Brain microvascular endothelial cell (primary cell): ENCODE measurements around the gene RIC8B.
"Not testable (repeated sequence)": the region's sequence is repeated elsewhere in the genome, so short reads cannot be mapped to it uniquely, and the experiment has no call there.

Experiments used
- DNase-seq: peaks from one replicate; pipeline ENCODE4 v3.0.0-alpha.2; 2020
- H3K27ac ChIP-seq: fragments of 250-450 bp; sonication (Bioruptor Pico); 2 replicates; pipeline ENCODE4 v1.5.1; 2020; ENCODE audit warnings: mild to moderate bottlenecking, moderate library complexity
- H3K27me3 ChIP-seq: fragments of 250-450 bp; sonication (Bioruptor Pico); replicated peaks from 2 replicates; pipeline ENCODE4 v1.5.1; 2020; ENCODE audit warnings: mild to moderate bottlenecking
- H3K36me3 ChIP-seq: fragments of 250-450 bp; sonication (Bioruptor Pico); replicated peaks from 2 replicates; pipeline ENCODE4 v1.5.1; 2020; ENCODE audit warnings: mild to moderate bottlenecking
- H3K4me3 ChIP-seq: 2 replicates; pipeline ENCODE4 v1.5.1; 2011; ENCODE audit warnings: low read depth, mild to moderate bottlenecking, control low read depth, low read length, moderate library complexity
- CTCF ChIP-seq: IDR thresholded peaks from 2 replicates; pipeline ENCODE4 v1.5.1; 2011; ENCODE audit warnings: low read depth, mild to moderate bottlenecking, moderate library complexity, low read length, control low read depth, inconsistent platforms; ENCODE audit errors: missing control alignments
- in situ Hi-C: cut with HindIII; loops from 2 replicates; pipeline ENCODE4 v1.10.0; 2017; ENCODE audit warnings: low sequenced_read_pairs, low pct_ligation_motif_present

Gene RIC8B

GRCh38 chr12:106774005-106774807, at the start of gene RIC8B:
Gene RIC8B (plus strand): TSS chr12:106774682. CDS start chr12:106774746, 64 bp downstream.
- DNase-seq = peak; percentile 99
- H3K27me3 ChIP-seq = no peaks in the 10 kb centered on the region
- peak within 1 kb of the TSS; percentile 98 for H3K27ac ChIP-seq
- in situ Hi-C loops = no loop called here
- no peak for TF ChIP-seq CTCF
- peak within 1 kb of the TSS; percentile 88 for H3K4me3 ChIP-seq
- no peaks in the 10 kb centered on the region for H3K36me3 ChIP-seq

GRCh38 chr12:106724934-106725333, 49.5 kb upstream of the RIC8B start:
- no peaks in the 10 kb centered on the region for H3K27me3 ChIP-seq
- TF ChIP-seq CTCF = no peak
- no peak for DNase-seq
- H3K36me3 ChIP-seq = no peaks in the 10 kb centered on the region
- in situ Hi-C loops = no loop called here
- H3K27ac ChIP-seq = no peak overlapping the region
- no peak overlapping the region for H3K4me3 ChIP-seq

GRCh38 chr12:106726603-106727202, 47.8 kb upstream of the RIC8B start:
- in situ Hi-C loops, H3K27me3 ChIP-seq, H3K27ac ChIP-seq, H3K4me3 ChIP-seq, H3K36me3 ChIP-seq: not testable (repeated sequence)
- peak; percentile 23 for DNase-seq

- in situ Hi-C loops = no loop called here
- no peak for TF ChIP-seq CTCF
- H3K27me3 ChIP-seq = no peaks in the 10 kb centered on the region
- no peaks in the 10 kb centered on the region for H3K36me3 ChIP-seq
- no peak overlapping the region for H3K4me3 ChIP-seq
- DNase-seq = no peak
- H3K27ac ChIP-seq = no peak overlapping the region
These were observed 44.9 kb upstream of the RIC8B start for GRCh38 chr12:106729611-106730010.

GRCh38 chr12:106732890-106733289, 41.6 kb upstream of the RIC8B start:
- TF ChIP-seq CTCF = no peak
- H3K4me3 ChIP-seq = no peak overlapping the region
- in situ Hi-C loops = no loop called here
- no peak overlapping the region for H3K27ac ChIP-seq
- no peaks in the 10 kb centered on the region for H3K27me3 ChIP-seq
- no peak for DNase-seq
- H3K36me3 ChIP-seq = no peaks in the 10 kb centered on the region

GRCh38 chr12:106733660-106734059, 40.8 kb upstream of the RIC8B start:
- no peak for DNase-seq
- no peaks in the 10 kb centered on the region for H3K27me3 ChIP-seq
- TF ChIP-seq CTCF = no peak
- no peaks in the 10 kb centered on the region for H3K36me3 ChIP-seq
- no peak overlapping the region for H3K4me3 ChIP-seq
- in situ Hi-C loops = no loop called here
- no peak overlapping the region for H3K27ac ChIP-seq
